Stimulated activated CD8-positive, alpha-beta memory T cell treated with anti-CD3 and anti-CD28 coated beads, Interleukin-4, amount 100 ng/mL, for 1 hour (primary cell): ENCODE results near the gene UST.
"Not testable (repeated sequence)": the region's sequence is repeated elsewhere in the genome, so short reads cannot be mapped to it uniquely, and the experiment has no call there.

Experiments used
- DNase-seq, 2 donors: peaks; one replicate each; pipeline ENCODE4 v3.0.0-alpha.2; 2020; ENCODE audit warnings: low read depth in 2 of 2, low spot score in 1 of 2

The UST gene

DNA sequence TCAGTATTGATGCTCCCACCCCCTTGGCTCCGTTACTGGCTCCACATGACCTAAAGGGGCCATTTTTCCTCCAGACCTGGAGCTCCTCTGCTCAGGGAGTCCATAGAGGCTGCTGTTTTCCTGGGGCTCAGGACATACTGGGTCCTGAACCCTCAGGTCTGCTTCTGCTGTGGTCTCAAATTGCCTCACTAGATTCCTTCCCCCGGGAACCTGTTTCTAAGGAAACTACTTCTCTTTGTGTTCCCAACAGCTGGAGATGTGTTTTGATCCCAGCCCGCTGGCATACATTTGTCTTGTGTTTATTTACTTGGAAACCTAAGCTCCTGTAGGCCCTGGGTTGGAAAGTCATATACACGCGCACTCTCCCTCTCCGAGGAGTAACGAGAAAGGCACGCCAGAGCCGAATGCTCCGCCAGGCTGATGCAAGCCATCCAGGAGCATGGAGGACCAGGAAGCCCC, 222.8 kb downstream of the UST start:
- no peak for DNase-seq

GRCh38 chr6:148971031-148971927, 224.4 kb downstream of the UST start:
- no peak for DNase-seq

DNA sequence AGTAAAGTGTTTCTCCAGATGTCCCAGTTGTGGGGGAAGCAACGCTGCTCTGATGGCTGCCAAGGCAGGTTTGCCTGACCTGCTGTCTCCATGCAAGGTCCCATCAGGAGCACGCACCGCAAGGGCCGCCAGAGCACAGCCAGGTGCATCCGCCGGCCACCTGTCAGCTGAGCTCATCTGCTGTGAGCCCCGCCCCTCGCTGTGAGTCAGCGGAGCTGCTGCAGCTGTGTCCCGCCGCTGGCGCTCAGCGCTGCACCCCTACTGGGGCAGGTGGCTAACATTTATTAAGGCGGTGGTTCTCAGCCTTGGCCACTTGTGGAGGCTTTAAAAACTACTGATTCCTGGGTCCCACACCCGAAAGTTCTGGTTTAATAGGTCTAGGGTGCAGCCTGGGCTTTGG, 225.7 kb downstream of the UST start:
- no peak for DNase-seq

DNA sequence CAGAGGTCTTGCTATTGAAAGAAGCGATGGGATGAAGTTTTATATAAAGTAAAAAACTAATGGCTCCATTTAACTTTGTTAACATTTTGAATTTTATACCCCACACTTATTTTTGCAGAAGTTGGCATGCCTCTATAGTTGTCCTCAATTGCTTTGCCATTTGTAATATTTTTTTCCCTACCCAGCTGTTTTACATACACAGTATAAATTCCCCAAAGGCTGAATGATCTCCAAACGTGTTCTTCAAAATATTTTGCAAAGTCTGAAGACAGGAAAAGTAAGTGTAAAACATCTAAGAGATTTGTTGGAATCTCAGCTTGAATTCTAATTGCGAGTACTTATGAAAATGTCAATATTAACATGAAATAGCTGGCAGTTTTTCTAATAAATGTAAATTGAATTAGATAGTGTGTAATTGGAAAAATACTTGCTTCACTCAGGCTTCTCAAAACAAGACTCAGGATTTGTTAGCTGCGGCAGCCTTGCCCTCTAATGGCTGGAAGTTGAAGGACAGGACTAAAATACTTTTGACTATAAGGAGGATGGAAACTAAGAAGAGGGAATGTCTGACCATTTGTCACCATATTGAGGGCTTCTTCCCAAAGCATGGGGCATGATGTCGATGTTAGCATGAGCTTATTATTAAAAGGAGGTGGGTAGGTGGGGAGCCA, 226.8 kb downstream of the UST start:
- no peak for DNase-seq

DNA sequence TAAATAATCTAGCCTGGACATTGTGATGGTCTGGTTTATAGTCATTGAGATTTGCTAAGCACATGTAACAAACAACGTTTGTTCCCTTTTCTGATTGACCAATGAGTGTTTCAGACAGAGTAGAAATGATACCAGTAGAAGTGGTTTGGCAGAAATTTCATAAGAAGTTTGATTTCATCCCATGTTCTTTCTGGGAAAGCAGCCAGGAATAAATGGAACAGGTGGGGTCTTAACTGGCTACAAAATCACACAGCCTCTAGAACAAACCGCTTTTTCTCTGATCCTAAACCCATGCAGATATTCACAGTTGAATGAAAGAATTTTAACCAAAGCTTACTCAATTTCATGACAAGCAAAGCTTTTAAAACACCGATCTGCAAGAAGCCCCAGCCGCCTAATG, 227.5 kb downstream of the UST start:
- DNase-seq, result no peak

DNA sequence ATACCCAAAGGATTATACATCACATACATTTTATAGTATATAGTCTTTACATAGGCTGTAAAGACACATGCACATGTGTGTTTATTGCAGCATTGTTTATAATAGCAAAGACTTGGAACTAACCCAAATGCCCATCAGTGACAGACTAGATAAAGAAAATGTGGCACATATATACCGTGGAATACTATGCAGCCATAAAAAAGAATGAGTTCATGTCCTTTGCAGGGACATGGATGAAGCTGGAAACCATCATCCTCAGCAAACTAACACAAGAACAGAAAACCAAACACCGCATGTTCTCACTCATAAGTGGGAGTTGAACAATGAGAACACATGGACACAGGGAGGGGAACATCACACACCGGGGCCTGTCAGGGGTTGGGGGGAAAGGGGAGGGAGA, 231.5 kb downstream of the UST start:
- not testable (repeated sequence) for DNase-seq

DNA sequence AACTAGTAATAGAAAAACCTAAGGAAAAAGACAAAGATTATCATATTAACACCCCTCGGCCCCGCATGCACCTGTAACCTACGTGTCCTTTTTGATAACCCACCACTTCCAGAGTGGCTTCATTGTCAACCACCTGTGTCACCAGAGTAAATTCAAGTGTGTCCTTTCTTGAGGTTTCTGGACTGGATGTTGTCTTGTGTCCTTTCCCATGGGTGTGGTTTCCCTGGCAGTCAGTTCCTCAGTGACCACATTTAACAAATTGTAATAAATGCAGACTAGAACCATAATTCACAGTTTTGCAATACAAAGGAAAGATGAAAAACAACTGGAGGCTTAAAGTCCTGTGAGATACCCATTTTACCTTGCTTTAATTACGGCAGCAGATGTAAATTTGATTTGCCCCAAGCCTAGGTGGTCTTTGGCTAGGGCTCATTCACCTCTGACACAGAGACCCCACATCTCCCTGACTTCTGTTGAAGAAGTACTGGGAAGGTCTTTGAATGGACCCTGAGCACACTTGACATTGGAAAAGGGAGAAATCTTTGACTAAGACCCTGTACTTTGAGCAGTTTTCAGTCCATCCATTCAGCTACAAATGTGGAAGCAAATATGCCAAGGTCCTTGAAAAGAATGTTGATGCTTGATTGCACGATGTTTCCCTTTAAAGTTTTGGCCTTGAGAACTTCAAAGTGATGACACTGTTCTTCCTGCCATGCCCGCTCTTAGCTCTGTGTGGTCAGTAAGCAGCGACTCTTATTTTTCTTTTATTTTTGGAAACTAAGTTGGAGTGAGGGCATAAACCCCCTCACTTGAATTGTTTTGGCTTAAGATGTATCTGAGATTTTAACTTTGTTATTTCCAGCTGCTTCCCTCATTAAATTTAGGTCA, 232.4 kb downstream of the UST start:
- DNase-seq, result no peak

- DNase-seq, result no peak
Measured at GRCh38 chr6:148980234-148980633, 233.4 kb downstream of the UST start.

DNA sequence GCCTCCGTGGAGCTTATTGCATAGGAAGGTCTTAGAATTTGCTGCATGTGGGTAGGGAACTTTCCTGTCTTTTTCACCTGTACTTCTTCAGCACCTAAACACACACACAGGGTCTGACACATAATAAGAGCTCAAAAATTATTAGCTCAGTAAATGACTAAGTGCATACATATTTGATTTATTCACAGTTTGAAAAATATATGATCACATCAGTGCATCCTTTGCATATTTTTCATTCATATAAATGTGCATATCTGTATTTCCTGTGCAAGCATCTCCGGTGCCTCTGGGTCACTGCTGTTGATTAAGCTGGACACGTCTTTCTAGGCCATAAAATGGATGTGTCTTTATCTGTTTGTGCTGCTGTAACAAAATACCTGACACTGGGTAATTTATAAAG, 234.7 kb downstream of the UST start:
- no peak for DNase-seq

- no peak for DNase-seq
Measured at GRCh38 chr6:148983101-148983761, 236.4 kb downstream of the UST start.

GRCh38 chr6:148983966-148984365, 237.1 kb downstream of the UST start:
- DNase-seq, result no peak

DNA sequence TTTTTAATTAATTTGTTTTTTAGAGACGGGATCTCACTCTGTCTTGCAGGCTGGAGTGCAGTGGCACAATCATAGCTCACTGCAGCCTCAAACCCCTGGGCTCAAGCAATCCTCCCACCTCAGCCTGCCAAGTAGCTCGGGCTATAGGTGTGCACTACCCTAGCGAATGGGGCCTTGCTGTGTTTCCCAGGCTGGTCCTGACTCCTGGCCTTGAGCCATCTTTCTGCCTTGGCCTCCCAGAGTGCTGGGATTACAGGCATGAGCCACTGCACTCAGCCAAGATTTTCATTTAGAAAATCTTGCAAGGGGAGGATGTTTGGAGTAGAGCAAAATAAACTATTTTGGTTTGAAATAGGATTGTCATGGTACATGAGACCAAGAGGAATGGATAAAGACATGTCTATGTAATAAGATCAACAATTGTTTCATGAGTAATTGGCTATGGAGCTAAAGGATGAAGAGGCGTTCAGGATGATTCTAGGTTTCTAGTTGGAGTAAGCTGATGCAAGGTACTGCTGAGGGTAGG, 237.8 kb downstream of the UST start:
- DNase-seq, result no peak

DNA sequence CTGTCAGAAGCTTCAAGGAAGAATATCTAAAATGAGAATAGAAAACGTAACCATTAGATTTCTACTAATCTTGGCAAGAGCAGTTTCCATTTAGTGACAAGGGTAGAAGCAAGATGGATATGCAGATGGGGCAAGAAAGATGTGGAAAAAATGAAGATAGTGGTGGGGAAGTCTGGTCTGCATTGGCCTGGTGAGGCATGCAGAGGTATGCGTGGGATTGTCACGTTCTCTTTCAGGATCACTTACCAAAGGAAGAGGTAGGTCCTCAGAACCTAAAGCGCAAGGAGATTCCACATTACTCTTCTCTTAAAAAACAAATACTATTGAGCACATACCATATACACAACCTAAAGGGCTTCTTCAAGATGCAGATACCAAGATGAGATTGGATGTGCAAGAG, 238.7 kb downstream of the UST start:
- DNase-seq, result no peak

DNA sequence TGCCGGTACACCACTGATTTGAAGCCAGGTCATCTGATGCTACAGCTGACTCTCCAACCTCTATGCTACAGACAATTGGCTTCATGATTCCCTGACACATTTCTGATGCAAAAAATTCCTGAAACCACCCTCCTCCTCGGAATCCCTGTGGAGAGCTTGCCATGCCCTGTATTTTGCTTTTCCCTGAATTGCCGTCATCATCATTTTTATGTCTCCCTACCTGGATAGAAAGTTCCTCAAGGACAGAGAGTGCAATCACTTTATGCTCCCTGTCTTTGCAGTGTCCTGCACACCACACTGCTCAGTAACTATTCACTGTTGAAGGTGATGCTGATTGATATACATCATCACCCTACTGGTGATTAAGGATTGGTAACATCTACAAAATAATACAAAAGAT, 239.8 kb downstream of the UST start:
- no peak for DNase-seq

GRCh38 chr6:148987982-148988381, 241.2 kb downstream of the UST start:
- DNase-seq, result no peak

DNA sequence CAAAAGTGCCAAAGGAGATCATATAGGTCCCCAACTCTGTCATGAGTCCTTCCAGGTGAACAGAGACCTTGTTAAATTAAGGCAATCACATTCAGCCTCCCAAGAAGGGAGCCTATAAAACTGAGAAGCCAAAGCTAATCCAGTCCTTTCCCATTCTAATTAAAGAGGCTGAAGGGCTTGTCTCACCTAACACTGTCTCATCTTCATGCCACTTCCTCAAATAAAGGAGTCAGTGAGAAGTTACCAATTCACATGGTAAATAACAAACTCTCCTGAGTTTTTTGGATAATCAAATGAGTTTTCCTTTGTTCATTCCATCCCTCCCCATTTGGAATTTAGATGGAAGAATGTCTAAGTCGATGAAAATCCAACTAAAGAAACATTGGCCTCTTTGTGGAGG, 242.8 kb downstream of the UST start:
- DNase-seq, result no peak

DNA sequence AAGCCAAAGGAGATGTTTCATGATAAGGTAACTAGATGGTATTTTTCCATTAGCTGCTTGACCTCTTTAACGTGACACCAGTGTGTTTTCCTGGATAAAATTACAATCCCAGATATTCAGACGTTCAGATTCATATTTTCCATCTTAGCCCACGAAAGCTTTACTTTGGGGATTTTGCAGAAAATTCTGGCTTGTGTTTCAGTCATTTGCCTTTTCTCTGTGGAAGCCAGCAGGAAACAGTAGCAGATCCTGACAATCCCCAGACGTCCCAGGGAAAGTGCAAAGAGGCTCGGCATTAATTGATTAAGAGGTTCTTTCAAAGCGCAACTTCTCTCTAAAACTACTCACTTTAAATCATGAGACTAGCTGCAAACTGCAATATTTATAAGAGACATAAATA, 243.6 kb downstream of the UST start:
- no peak for DNase-seq

DNA sequence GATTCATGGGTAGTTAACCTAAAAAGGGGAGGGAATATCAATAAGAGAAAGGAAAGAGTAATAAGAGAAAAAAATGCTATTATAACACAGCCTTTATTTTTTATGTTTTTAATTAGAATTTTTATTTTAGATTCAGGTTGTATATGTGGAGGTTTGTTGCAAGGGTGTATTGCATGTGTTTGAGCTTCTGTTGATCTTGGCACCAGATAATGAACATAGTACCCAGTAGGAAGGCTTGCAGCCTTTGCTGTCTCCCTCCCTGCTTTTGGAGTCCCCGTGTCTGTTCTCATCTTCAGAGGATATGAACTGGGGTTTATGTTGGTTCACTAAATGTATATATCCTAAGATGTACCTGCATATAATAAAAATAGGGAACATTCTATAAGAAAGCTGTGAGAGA, 250.0 kb downstream of the UST start:
- DNase-seq, result no peak

GRCh38 chr6:148997865-148998264, 251.0 kb downstream of the UST start:
- no peak for DNase-seq

DNA sequence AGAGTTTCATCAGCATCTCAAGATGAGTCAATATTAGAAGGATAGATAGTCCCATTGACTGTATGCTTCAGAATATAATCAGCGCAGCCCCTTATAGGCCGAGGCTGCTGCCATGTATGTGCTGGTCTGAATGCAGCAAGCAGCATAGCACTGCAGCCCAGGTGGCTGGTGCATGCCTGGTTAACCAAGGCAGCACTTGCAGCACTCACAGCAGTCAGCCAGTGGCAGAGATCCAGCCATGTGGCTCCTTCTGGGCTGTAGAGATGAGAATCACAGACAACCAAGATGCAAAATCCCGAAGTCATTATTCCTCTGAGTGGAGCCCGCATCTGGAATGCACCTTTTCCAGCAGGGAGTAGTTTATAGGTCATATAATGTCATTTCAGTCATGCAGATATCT, 251.9 kb downstream of the UST start:
- DNase-seq, result no peak

- DNase-seq, result no peak
Measured at GRCh38 chr6:148999501-148999900, 252.7 kb downstream of the UST start.
